Activated CD4-positive, alpha-beta memory T cell treated with anti-CD3 and anti-CD28 coated beads for 36 hours (primary cell): ENCODE measurements around the gene BEST1. TPM values are rescaled to one million over a fixed set of nuclear protein-coding genes. Genes with fewer than 3 reads are reported as not detected.

Source experiments
- CTCF ChIA-PET: fragments of 350-600 bp; sonication (Branson Sonifier 250); formaldehyde crosslinking; loops from one replicate; lab custom pipeline; 2021; ENCODE audit warnings: antibody characterized with exemption, inconsistent platforms; lab: Charles Lee
- POLR2A ChIA-PET: fragments of 350-600 bp; sonication (Branson Sonifier 250); formaldehyde crosslinking; loops from one replicate; lab custom pipeline; 2021; ENCODE audit warnings: antibody characterized with exemption; lab: Charles Lee
- DNase-seq: peaks from one replicate; pipeline ENCODE4 v3.0.0-alpha.2; 2020
- H3K27ac Mint-ChIP-seq: one replicate; pipeline ENCODE4 v1.8.0; 2021; ENCODE audit warnings: mixed read lengths
- H3K27me3 Mint-ChIP-seq: one replicate; pipeline ENCODE4 v1.8.0; 2021; ENCODE audit warnings: mixed read lengths
- H3K36me3 Mint-ChIP-seq: one replicate; pipeline ENCODE4 v1.8.0; 2021; ENCODE audit warnings: mixed read lengths
- H3K4me1 Mint-ChIP-seq: one replicate; pipeline ENCODE4 v1.8.0; 2021; ENCODE audit warnings: low read depth, mixed read lengths
- H3K4me3 Mint-ChIP-seq: one replicate; pipeline ENCODE4 v1.8.0; 2021; ENCODE audit warnings: mild to moderate bottlenecking, mixed read lengths
- H3K9me3 Mint-ChIP-seq: one replicate; pipeline ENCODE4 v1.8.0; 2021; ENCODE audit warnings: mixed read lengths
- intact Hi-C: fragments of 100-400 bp; cut with micrococcal nuclease; formaldehyde crosslinking; loops from one replicate; pipeline ENCODE4 v1.15.1; 2023
- total RNA-seq, 2 experiments: library from RNA; stranded (reverse); gene quantifications; one replicate each; pipeline ENCODE4 v1.2.3, GENCODE V29; 2021

Gene BEST1
- total RNA-seq, 2 experiments from 2014 or later: 0.41 to 0.48 TPM

GRCh38 chr11:61974766-61975631 lies 24.8 kb downstream of the BEST1 start:
- intact Hi-C loops: no loop called here
- no peak for DNase-seq
- Mint-ChIP-seq H3K4me1 (peaks cover 30% of the 10 kb centered on the region), H3K9me3 (no peaks in the 10 kb centered on the region), H3K36me3 (no peaks in the 10 kb centered on the region), H3K27ac (no peak overlapping the region), H3K4me3 (no peak overlapping the region), H3K27me3 (no peaks in the 10 kb centered on the region)
- ChIA-PET POLR2A (no interaction called here), CTCF (no interaction called here)

GRCh38 chr11:61975638-61976419 lies 25.7 kb downstream of the BEST1 start:
- Mint-ChIP-seq H3K27ac (no peak overlapping the region), H3K9me3 (no peaks in the 10 kb centered on the region), H3K27me3 (no peaks in the 10 kb centered on the region), H3K36me3 (no peaks in the 10 kb centered on the region), H3K4me3 (no peak overlapping the region), H3K4me1 (peaks cover 27% of the 10 kb centered on the region)
- intact Hi-C loops: no loop called here
- CTCF ChIA-PET: no interaction called here
- no peak for DNase-seq
- POLR2A ChIA-PET: no interaction called here

- peaks cover 22% of the 10 kb centered on the region for H3K4me1 Mint-ChIP-seq
- POLR2A ChIA-PET: no interaction called here
Observed at GRCh38 chr11:61976420-61976800, 26.3 kb downstream of the BEST1 start.

GRCh38 chr11:61976813-61977475 lies 26.8 kb downstream of the BEST1 start:
- POLR2A ChIA-PET: no interaction called here
- intact Hi-C loops: no loop called here
- no peak overlapping the region for H3K4me3 Mint-ChIP-seq
- no peaks in the 10 kb centered on the region for H3K27me3 Mint-ChIP-seq
- CTCF ChIA-PET: no interaction called here
- H3K36me3 Mint-ChIP-seq: no peaks in the 10 kb centered on the region
- peaks cover 16% of the 10 kb centered on the region for H3K4me1 Mint-ChIP-seq
- no peak overlapping the region for H3K27ac Mint-ChIP-seq
- H3K9me3 Mint-ChIP-seq: no peaks in the 10 kb centered on the region
- DNase-seq: no peak

More at GRCh38 chr11:61976420-61976800, 26.3 kb downstream of the BEST1 start:
- Mint-ChIP-seq H3K4me3 (no peak overlapping the region), H3K27me3 (no peaks in the 10 kb centered on the region), H3K27ac (no peak overlapping the region), H3K36me3 (no peaks in the 10 kb centered on the region), H3K9me3 (no peaks in the 10 kb centered on the region)
- DNase-seq: no peak
- intact Hi-C loops: no loop called here
- CTCF ChIA-PET: no interaction called here

- no peak overlapping the region for H3K27ac Mint-ChIP-seq
Observed at GRCh38 chr11:61978703-61979661, 28.8 kb downstream of the BEST1 start.

GRCh38 chr11:61980783-61981541 lies 30.8 kb downstream of the BEST1 start:
- H3K4me1 Mint-ChIP-seq: no peaks in the 10 kb centered on the region
- H3K27me3 Mint-ChIP-seq: no peaks in the 10 kb centered on the region
- H3K9me3 Mint-ChIP-seq: no peaks in the 10 kb centered on the region
- ChIA-PET CTCF (interaction anchor here (0.7 kb wide), 1 partner anchor 184 kb away, joined by 3 read pairs; no protein-coding TSS in a partner anchor), POLR2A (no interaction called here)
- peaks cover 3% of the 10 kb centered on the region for H3K36me3 Mint-ChIP-seq
- intact Hi-C loops: no loop called here
- DNase-seq: no peak
- H3K27ac Mint-ChIP-seq: no peak overlapping the region
- no peak overlapping the region for H3K4me3 Mint-ChIP-seq

More at GRCh38 chr11:61978703-61979661, 28.8 kb downstream of the BEST1 start:
- Mint-ChIP-seq H3K4me3 (no peak overlapping the region), H3K4me1 (no peaks in the 10 kb centered on the region), H3K27me3 (no peaks in the 10 kb centered on the region), H3K36me3 (no peaks in the 10 kb centered on the region), H3K9me3 (no peaks in the 10 kb centered on the region)
- ChIA-PET CTCF (interaction anchor here (1.1 to 1.3 kb wide), 4 partner anchors 32 to 103 kb away, joined by 3 to 6 read pairs (median 4); no protein-coding TSS in a partner anchor), POLR2A (interaction anchor here (1.0 kb wide), 1 partner anchor 10 kb away, joined by 6 read pairs; no protein-coding TSS in a partner anchor)
- DNase-seq: no peak
- intact Hi-C loops: no loop called here

GRCh38 chr11:61983419-61983818 lies 33.3 kb downstream of the BEST1 start:
- Mint-ChIP-seq H3K36me3 (peaks cover 12% of the 10 kb centered on the region), H3K27me3 (peaks cover 1% of the 10 kb centered on the region), H3K4me3 (no peak overlapping the region), H3K4me1 (no peaks in the 10 kb centered on the region), H3K27ac (no peak overlapping the region), H3K9me3 (peaks cover 13% of the 10 kb centered on the region)
- ChIA-PET POLR2A (no interaction called here), CTCF (interaction anchor here (1.0 to 1.7 kb wide), 3 partner anchors 11 to 125 kb away, joined by 3 to 5 read pairs (median 3); no protein-coding TSS in a partner anchor)
- intact Hi-C loops: no loop called here
- DNase-seq: no peak

GRCh38 chr11:61985869-61986268 lies 35.7 kb downstream of the BEST1 start:
- intact Hi-C loops: no loop called here
- ChIA-PET CTCF (interaction anchor here (2.0 kb wide), 1 partner anchor 96 kb away, joined by 8 read pairs; no protein-coding TSS in a partner anchor), POLR2A (interaction anchor here (1.0 kb wide), 1 partner anchor 8 kb away, joined by 3 read pairs; no protein-coding TSS in a partner anchor)
- H3K9me3 Mint-ChIP-seq: peaks cover 25% of the 10 kb centered on the region
- H3K4me1 Mint-ChIP-seq: no peaks in the 10 kb centered on the region
- H3K36me3 Mint-ChIP-seq: peaks cover 12% of the 10 kb centered on the region
- no peak for DNase-seq
- H3K27me3 Mint-ChIP-seq: peaks cover 1% of the 10 kb centered on the region
- H3K4me3 Mint-ChIP-seq: no peak overlapping the region
- H3K27ac Mint-ChIP-seq: no peak overlapping the region

- H3K27me3 Mint-ChIP-seq: no peaks in the 10 kb centered on the region
- peaks cover 21% of the 10 kb centered on the region for H3K9me3 Mint-ChIP-seq
- H3K4me1 Mint-ChIP-seq: no peaks in the 10 kb centered on the region
- H3K4me3 Mint-ChIP-seq: no peak overlapping the region
- DNase-seq: no peak
- ChIA-PET CTCF (interaction anchor here (1.4 to 1.8 kb wide), 2 partner anchors 87 to 97 kb away, joined by 5 to 6 read pairs; no protein-coding TSS in a partner anchor), POLR2A (no interaction called here)
- intact Hi-C loops: no loop called here
- H3K27ac Mint-ChIP-seq: no peak overlapping the region
- peaks cover 16% of the 10 kb centered on the region for H3K36me3 Mint-ChIP-seq
Observed at GRCh38 chr11:61994981-61995380, 44.8 kb downstream of the BEST1 start.

GRCh38 chr11:61996933-61997332 lies 46.8 kb downstream of the BEST1 start:
- intact Hi-C loops: no loop called here
- Mint-ChIP-seq H3K36me3 (peaks cover 19% of the 10 kb centered on the region), H3K27ac (no peak overlapping the region), H3K9me3 (peaks cover 16% of the 10 kb centered on the region), H3K4me3 (no peak overlapping the region), H3K27me3 (no peaks in the 10 kb centered on the region), H3K4me1 (no peaks in the 10 kb centered on the region)
- POLR2A ChIA-PET: no interaction called here
- no peak for DNase-seq
- CTCF ChIA-PET: no interaction called here
